HFFc6 (cell line): ENCODE data around the gene PROCA1. TPM values are rescaled to one million over a fixed set of nuclear protein-coding genes. Genes with fewer than 3 reads are reported as not detected.

ENCODE experiments used
- DNase-seq: peaks from one replicate; pipeline ENCODE4 v3.0.0-alpha.2; 2018
- H3K27ac Mint-ChIP-seq: 2 replicates; pipeline ENCODE4 v1.8.0; 2020; ENCODE audit warnings: mild to moderate bottlenecking, mixed read lengths
- H3K27me3 Mint-ChIP-seq: 2 replicates; pipeline ENCODE4 v1.8.0; 2021; ENCODE audit warnings: mild to moderate bottlenecking, moderate library complexity, mixed read lengths; ENCODE audit not compliant: insufficient read depth
- H3K36me3 Mint-ChIP-seq: 2 replicates; pipeline ENCODE4 v1.8.0; 2021; ENCODE audit warnings: low read depth, mixed read lengths
- H3K4me1 Mint-ChIP-seq: 2 replicates; pipeline ENCODE4 v1.8.0; 2020; ENCODE audit warnings: low read depth, mixed read lengths
- H3K4me3 Mint-ChIP-seq: 2 replicates; pipeline ENCODE4 v1.8.0; 2020; ENCODE audit warnings: mild to moderate bottlenecking, moderate library complexity, mixed read lengths
- H3K9me3 Mint-ChIP-seq: 2 replicates; pipeline ENCODE4 v1.8.0; 2020; ENCODE audit warnings: mild to moderate bottlenecking, mixed read lengths
- total RNA-seq, 6 experiments: library from RNA; stranded (reverse); fragmentation: NEBNext Ultra II Directional; extraction: Animal tissue kit (Norgen Biotek cat#: 25700); gene quantifications; 2 replicates in 1 of 6; 3 replicates in 5 of 6; pipeline ENCODE4 v1.2.3, GENCODE V29; 2021
- TF ChIP-seq, protein P1 (sequence below): fragments of 200-600 bp; sonication (generic); IDR thresholded peaks from 2 replicates; pipeline ENCODE4 v1.5.0; 2021; ENCODE audit warnings: antibody characterized with exemption, mild to moderate bottlenecking

The PROCA1 gene
- total RNA-seq, 6 experiments from 2014 or later: 0.60 to 1.1 (median 0.70) TPM

DNA sequence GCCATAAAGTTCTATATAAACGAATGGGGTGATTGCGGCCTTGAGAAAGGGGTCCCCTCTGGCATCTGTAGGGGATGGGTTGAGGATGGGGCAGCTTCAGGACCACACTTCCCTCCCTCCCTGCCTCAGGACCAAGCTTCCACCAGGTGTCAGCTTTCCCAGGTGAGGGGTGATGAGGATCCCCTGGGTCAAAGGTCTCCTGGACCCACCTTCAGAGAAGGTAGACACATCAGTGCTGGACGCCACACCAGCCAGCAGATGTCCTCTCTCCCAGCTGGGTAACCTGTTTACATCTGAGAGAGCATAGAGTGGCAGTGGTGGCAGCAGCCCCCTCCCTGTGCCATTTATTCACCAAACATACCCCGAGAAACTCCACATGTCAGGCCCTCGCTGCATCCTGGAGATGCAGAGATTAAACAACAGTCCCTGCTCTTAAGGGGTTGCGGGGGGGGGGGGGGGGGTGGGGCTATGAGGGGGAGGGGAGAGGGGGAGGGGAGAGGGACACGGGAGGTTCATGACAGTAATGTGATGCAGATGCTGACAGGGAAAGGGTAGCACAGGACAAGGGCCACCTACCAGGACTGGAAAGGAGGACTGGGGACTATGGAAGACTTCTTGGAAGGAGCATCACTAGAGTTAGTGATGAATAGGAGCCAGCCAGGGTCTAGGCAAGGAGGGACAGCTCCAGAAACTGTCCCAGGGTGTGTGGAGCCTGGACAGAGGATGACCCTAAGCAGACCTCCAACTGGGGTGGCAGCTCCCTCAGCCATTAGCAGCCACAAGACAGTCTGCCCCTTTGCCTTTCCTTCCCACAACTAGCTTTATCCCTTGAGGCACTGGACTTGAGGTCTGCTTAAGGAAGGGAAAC lies 5.0 kb downstream of the PROCA1 start:
- TF ChIP-seq, protein P1, sequence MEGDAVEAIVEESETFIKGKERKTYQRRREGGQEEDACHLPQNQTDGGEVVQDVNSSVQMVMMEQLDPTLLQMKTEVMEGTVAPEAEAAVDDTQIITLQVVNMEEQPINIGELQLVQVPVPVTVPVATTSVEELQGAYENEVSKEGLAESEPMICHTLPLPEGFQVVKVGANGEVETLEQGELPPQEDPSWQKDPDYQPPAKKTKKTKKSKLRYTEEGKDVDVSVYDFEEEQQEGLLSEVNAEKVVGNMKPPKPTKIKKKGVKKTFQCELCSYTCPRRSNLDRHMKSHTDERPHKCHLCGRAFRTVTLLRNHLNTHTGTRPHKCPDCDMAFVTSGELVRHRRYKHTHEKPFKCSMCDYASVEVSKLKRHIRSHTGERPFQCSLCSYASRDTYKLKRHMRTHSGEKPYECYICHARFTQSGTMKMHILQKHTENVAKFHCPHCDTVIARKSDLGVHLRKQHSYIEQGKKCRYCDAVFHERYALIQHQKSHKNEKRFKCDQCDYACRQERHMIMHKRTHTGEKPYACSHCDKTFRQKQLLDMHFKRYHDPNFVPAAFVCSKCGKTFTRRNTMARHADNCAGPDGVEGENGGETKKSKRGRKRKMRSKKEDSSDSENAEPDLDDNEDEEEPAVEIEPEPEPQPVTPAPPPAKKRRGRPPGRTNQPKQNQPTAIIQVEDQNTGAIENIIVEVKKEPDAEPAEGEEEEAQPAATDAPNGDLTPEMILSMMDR: no peak
- no peaks in the 10 kb centered on the region for H3K9me3 Mint-ChIP-seq
- peaks cover 5% of the 10 kb centered on the region for H3K27me3 Mint-ChIP-seq
- no peak overlapping the region for H3K27ac Mint-ChIP-seq
- no peak overlapping the region for H3K4me3 Mint-ChIP-seq
- peaks cover 10% of the 10 kb centered on the region for H3K4me1 Mint-ChIP-seq
- DNase-seq: no peak
- peaks cover 13% of the 10 kb centered on the region; the same call in 1 of the 2 replicates for H3K36me3 Mint-ChIP-seq

DNA sequence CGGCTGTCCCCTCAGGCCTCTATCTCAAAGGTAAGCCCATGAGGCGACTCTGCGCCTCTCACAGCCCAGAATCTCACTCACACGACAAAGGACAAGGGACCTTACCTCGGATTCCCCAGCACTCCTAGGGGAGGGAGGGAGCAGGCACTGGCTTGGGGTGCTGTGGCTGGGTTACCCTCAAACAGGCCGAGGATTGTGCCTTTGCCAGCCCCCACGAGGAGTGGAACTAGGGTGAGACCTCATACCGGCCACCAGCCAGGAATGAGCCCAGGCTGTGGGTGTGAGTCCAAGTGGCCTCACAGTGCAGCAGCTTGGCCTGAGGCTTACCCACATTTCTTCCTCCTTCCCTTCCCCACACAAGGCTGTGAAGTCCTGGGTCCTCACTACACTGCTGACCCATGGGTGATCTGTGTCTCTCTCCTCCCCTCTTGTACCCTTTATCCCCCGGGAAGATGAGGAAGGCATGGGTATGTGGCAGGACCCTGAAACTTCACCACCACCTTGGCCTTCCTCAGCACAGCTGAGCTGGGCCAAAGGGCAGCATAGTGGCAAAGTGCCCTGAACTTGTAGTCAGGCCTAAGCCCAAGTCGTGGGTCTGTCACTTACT lies 5.9 kb downstream of the PROCA1 start:
- TF ChIP-seq, protein P1: no peak
- Mint-ChIP-seq H3K4me3 (no peak overlapping the region), H3K9me3 (no peaks in the 10 kb centered on the region), H3K27me3 (peaks cover 1% of the 10 kb centered on the region; the same call in 1 of the 2 replicates), H3K27ac (peak overlapping the region; percentile 62), H3K36me3 (peaks cover 18% of the 10 kb centered on the region), H3K4me1 (peaks cover 5% of the 10 kb centered on the region)
- DNase-seq: no peak

DNA sequence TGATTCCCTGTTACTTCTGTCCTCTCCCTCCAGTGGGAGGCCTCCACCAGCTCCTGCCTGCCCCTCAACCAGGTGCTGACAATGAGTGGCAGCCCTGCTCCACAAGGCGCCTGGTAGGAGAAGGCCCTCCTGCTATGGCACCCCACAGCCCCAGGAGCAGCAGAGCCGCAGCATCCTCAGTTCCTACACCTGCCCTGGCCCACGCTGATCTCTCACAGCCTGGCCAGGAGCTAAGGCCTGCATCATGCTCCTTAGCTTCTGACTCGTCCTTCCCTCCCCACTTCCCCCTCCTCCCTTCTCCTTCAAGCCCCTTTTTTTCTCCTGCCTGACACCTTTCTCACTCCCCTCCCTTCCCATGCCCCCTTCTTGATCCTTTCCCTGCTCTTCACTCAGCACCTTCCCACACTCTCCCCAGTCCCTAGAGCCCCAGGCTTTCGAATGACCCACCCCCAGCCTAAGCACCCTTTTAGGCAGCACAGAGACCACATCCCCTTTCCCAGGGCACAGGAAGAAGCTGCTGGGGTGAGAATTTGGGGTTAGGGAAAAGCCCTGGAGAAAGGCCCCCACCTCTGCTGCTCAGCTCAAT lies 6.5 kb downstream of the PROCA1 start:
- H3K27ac Mint-ChIP-seq: peak overlapping the region; percentile 62
- H3K36me3 Mint-ChIP-seq: peaks cover 22% of the 10 kb centered on the region
- no peak overlapping the region for H3K4me3 Mint-ChIP-seq

DNA sequence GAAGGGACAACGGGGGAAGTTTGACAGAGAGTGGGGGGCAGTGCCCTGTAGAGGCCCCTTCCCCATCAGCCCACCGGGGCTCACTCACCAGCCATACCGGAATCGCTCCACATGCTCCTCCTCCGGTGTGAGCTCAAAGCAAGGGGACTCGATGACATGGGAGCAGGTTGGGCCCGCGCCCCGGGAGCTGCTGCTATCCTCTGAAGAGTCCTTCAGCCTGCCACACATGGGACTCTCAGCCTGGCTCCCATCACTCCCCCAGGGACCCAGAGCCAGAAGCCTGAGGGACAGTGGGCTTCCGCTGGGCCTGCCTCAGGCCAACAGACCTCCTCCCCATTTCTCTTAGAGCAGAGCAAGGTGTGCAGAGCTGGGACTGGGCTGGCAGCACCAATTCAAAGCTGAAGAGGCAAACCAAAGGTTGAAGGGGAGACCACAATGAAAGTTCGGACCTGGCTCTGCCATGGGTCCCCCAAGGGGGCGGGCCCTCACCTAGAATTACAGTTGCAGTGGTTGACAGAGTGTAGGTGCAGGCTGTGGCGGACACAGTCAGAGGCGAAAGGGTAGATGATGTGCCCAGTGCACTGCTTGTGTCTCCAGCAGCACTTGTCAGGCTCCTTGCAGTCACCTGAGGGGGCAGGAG lies 7.3 kb downstream of the PROCA1 start:
- no peak overlapping the region for H3K27ac Mint-ChIP-seq
- H3K36me3 Mint-ChIP-seq: peaks cover 22% of the 10 kb centered on the region
- H3K4me1 Mint-ChIP-seq: no peaks in the 10 kb centered on the region
- DNase-seq: no peak
- H3K9me3 Mint-ChIP-seq: no peaks in the 10 kb centered on the region
- TF ChIP-seq, protein P1: no peak
- no peaks in the 10 kb centered on the region; the same call in 1 of the 2 replicates for H3K27me3 Mint-ChIP-seq
- no peak overlapping the region for H3K4me3 Mint-ChIP-seq

More for the DNA sequence above, 6.5 kb downstream of the PROCA1 start:
- no peak for DNase-seq
- Mint-ChIP-seq H3K9me3 (no peaks in the 10 kb centered on the region), H3K4me1 (no peaks in the 10 kb centered on the region), H3K27me3 (no peaks in the 10 kb centered on the region; the same call in 1 of the 2 replicates)
- TF ChIP-seq, protein P1: no peak

DNA sequence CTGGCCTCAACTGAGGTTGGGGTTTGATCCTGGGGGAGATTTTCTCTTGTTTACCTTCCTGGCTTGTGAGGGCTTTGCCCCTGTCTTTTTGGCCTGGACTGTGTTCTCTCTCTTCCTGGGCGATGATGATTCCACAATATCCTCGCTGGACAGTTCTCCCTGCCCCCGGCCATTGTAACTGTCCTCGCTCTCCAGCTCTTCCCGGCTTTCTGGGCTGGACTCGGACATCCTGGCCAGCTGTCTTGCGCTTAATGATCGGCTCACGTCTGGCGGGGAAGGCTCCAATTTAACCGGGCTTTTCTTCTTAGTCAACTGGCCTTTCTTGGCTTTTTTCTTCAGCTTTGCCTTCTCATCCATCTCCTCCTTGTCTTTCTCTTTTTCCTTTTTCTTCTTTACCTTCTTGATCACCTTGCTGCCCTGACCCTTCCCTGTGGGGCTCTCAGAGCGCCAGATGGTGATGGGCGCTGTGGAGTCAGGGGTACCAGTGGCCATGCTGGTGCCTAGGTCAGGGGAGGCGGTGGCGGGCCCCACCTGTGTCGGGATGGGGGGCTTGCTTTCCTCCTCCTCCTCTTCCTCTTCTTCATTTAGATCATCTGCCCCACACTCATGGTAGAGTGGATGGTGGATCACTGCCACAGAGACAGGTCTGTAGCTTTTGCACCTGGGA lies 8.0 kb downstream of the PROCA1 start:
- H3K36me3 Mint-ChIP-seq: peaks cover 22% of the 10 kb centered on the region
- no peaks in the 10 kb centered on the region for H3K4me1 Mint-ChIP-seq
- no peak for DNase-seq
- H3K27ac Mint-ChIP-seq: no peak overlapping the region
- TF ChIP-seq, protein P1: no peak
- no peak overlapping the region for H3K4me3 Mint-ChIP-seq
- no peaks in the 10 kb centered on the region for H3K9me3 Mint-ChIP-seq
- H3K27me3 Mint-ChIP-seq: no peaks in the 10 kb centered on the region; the same call in 1 of the 2 replicates
